Endothelial cell of umbilical vein (primary cell): ENCODE measurements around the gene TCEAL1. TPM values are rescaled to one million over a fixed set of nuclear protein-coding genes. Genes with fewer than 3 reads are reported as not detected.
"Not testable (repeated sequence)": the region's sequence is repeated elsewhere in the genome, so short reads cannot be mapped to it uniquely, and the experiment has no call there.

ENCODE experiments used
- BruUV-seq: library from RNA; stranded (reverse); fragments of 400-500 nt; replicated peaks from 2 replicates; lab custom pipeline; 2021; lab: Mats Ljungman, UMichigan
- CTCF ChIA-PET: fragments of 300-600, 350-600 bp; sonication (Branson Sonifier 250); formaldehyde crosslinking; loops from one replicate; lab custom pipeline; 2021; ENCODE audit warnings: antibody characterized with exemption, inconsistent platforms; lab: Charles Lee
- POLR2A ChIA-PET: fragments of 300-600, 350-600 bp; sonication (Branson Sonifier 250); formaldehyde crosslinking; loops from one replicate; lab custom pipeline; 2021; ENCODE audit warnings: antibody characterized with exemption, inconsistent platforms; lab: Charles Lee
- DNase-seq: peaks from one replicate; pipeline ENCODE4 v3.0.0-alpha.2; 2011; ENCODE audit warnings: low read depth, low spot score
- FAIRE-seq: peaks from 2 replicates; lab custom pipeline; 2011; peaks lifted over from hg19 to GRCh38; lab: Jason Lieb, UNC
- H2AFZ ChIP-seq: 2 replicates; pipeline ENCODE4 v1.6.0; 2012; ENCODE audit warnings: low read depth, low read length, control low read depth, inconsistent platforms
- H3K27ac ChIP-seq: 2 replicates; pipeline ENCODE4 v1.5.1; 2011; ENCODE audit warnings: low read depth, mild to moderate bottlenecking, control low read depth, low read length, moderate library complexity; ENCODE audit not compliant: insufficient read depth
- H3K27me3 ChIP-seq, 2 experiments: 2 replicates each; pipeline versions ENCODE4 v1.6.0 to v1.6.1; 2011; ENCODE audit warnings: low read length in 2 of 2, mixed read lengths in 1 of 2; ENCODE audit not compliant: control insufficient read depth in 2 of 2, insufficient read depth in 2 of 2
- H3K36me3 ChIP-seq, 2 experiments: 2 replicates in 1 of 2; 3 replicates in 1 of 2; pipeline ENCODE4 v1.5.1; 2011; ENCODE audit warnings: low read length in 2 of 2, mild to moderate bottlenecking in 1 of 2, moderate library complexity in 1 of 2; ENCODE audit not compliant: control insufficient read depth in 2 of 2, insufficient read depth in 2 of 2; ENCODE audit errors: extremely low read depth in 1 of 2
- H3K4me1 ChIP-seq: 3 replicates; pipeline ENCODE4 v1.5.1; 2011; ENCODE audit warnings: mild to moderate bottlenecking, low read length; ENCODE audit not compliant: control insufficient read depth, insufficient read depth; ENCODE audit errors: extremely low read depth
- H3K4me2 ChIP-seq: 2 replicates; pipeline ENCODE4 v1.6.1; 2011; ENCODE audit warnings: low read length, control low read depth, mixed read lengths; ENCODE audit not compliant: insufficient read depth
- H3K4me3 ChIP-seq, 3 experiments: fragments of 200-600 bp in 1 of 3; sonication (generic), shearing (Covaris generic) in 1 of 3; replicated peaks in 1 of 3; 2 replicates each; pipeline ENCODE4 v1.5.1; 2011 to 2016; ENCODE audit warnings: control low read depth in 3 of 3, low read length in 3 of 3, mild to moderate bottlenecking in 2 of 3, inconsistent platforms in 1 of 3, low read depth in 1 of 3, moderate library complexity in 1 of 3; ENCODE audit not compliant: insufficient read depth in 1 of 3
- H3K79me2 ChIP-seq: 2 replicates; pipeline ENCODE4 v1.6.0; 2012; ENCODE audit warnings: low read length, inconsistent platforms; ENCODE audit not compliant: control insufficient read depth, insufficient read depth
- H3K9ac ChIP-seq: replicated peaks from 2 replicates; pipeline ENCODE3; 2011; ENCODE audit warnings: low read length, control low read depth; ENCODE audit not compliant: insufficient read depth; ENCODE audit errors: extremely low read depth
- H3K9me1 ChIP-seq: replicated peaks from 3 replicates; pipeline ENCODE4 v1.6.0; 2011; ENCODE audit warnings: mild to moderate bottlenecking, low read length; ENCODE audit not compliant: control insufficient read depth, insufficient read depth; ENCODE audit errors: extremely low read depth
- H3K9me3 ChIP-seq: replicated peaks from 2 replicates; pipeline ENCODE4 v1.5.1; 2012; ENCODE audit warnings: low read length, inconsistent platforms; ENCODE audit not compliant: control insufficient read depth, insufficient read depth
- H4K20me1 ChIP-seq: replicated peaks from 2 replicates; pipeline ENCODE3; 2011; ENCODE audit warnings: mild to moderate bottlenecking, low read length; ENCODE audit not compliant: control insufficient read depth, insufficient read depth; ENCODE audit errors: extremely low read depth
- EZH2 ChIP-seq: IDR thresholded peaks from 2 replicates; pipeline ENCODE4 v1.6.1; 2012; ENCODE audit warnings: borderline replicate concordance, low read depth, mild to moderate bottlenecking, moderate library complexity, low read length, inconsistent platforms; ENCODE audit not compliant: severe bottlenecking
- FOS ChIP-seq: IDR thresholded peaks from 2 replicates; pipeline ENCODE4 v1.6.1; 2011; ENCODE audit warnings: mild to moderate bottlenecking, low read length, moderate library complexity, borderline replicate concordance; ENCODE audit not compliant: insufficient read depth
- GATA2 ChIP-seq: IDR thresholded peaks from 2 replicates; pipeline ENCODE4 v1.7.0; 2011; ENCODE audit warnings: low read depth, mild to moderate bottlenecking, moderate library complexity, mixed read lengths, low read length; ENCODE audit not compliant: insufficient read length, insufficient read depth
- JUN ChIP-seq: IDR thresholded peaks from 2 replicates; pipeline ENCODE4 v1.6.1; 2011; ENCODE audit warnings: borderline replicate concordance, low read depth; ENCODE audit not compliant: insufficient read length, insufficient read depth
- MAX ChIP-seq: IDR thresholded peaks from 2 replicates; pipeline ENCODE4 v1.6.1; 2011; ENCODE audit not compliant: insufficient read depth, insufficient read length
- MYC ChIP-seq: IDR thresholded peaks from one replicate; pipeline ENCODE4 v1.6.1; 2011; ENCODE audit warnings: mild to moderate bottlenecking, low read depth, low read length
- POLR2A ChIP-seq: IDR thresholded peaks from 2 replicates; pipeline ENCODE4 v1.6.1; 2012; ENCODE audit warnings: low read depth, mild to moderate bottlenecking, control low read depth, low read length
- POLR2AphosphoS5 ChIP-seq: IDR thresholded peaks from 2 replicates; pipeline ENCODE4 v1.6.1; 2012; ENCODE audit warnings: low read depth, mild to moderate bottlenecking, control low read depth, low read length, moderate library complexity; ENCODE audit not compliant: insufficient read depth
- dilution Hi-C: fragments of 300-500 bp; cut with MboI; formaldehyde crosslinking; loops from one replicate; pipeline ENCODE4 v1.15.0; 2019; ENCODE audit warnings: low sequenced_read_pairs; ENCODE audit not compliant: extremely low pct_ligation_motif_present
- intact Hi-C: fragments of 100-400 bp; cut with micrococcal nuclease; formaldehyde crosslinking; loops from one replicate; pipeline ENCODE4 v1.10.0; 2022
- polyA plus RNA-seq, 4 experiments: library from polyadenylated mRNA; depleted of rRNA in 3 of 4; stranded (reverse) in 3 of 4; unstranded in 1 of 4; fragments of >200 nt; gene quantifications; 2 replicates each; pipeline versions ENCODE4 v1.2.1 to v1.2.3, GENCODE V29; 2011 to 2012; ENCODE audit warnings: missing spikeins in 1 of 4
- total RNA-seq: library from RNA; stranded (reverse); gene quantifications from 2 replicates; pipeline ENCODE4 v1.2.3, GENCODE V29; 2021
- TF ChIP-seq, protein P1 (sequence below), 2 donors: IDR thresholded peaks; 1 replicate in 1 of 2; 2 replicates in 1 of 2; pipeline ENCODE4 v1.5.1; 2011; ENCODE audit warnings: low read length in 2 of 2, mild to moderate bottlenecking in 2 of 2, moderate library complexity in 2 of 2, control low read depth in 1 of 2, inconsistent platforms in 1 of 2, low read depth in 1 of 2; ENCODE audit not compliant: insufficient read depth in 1 of 2; ENCODE audit errors: extremely low read depth in 1 of 2

The TCEAL1 gene
- total and polyA plus RNA-seq, 2 donors (not counting 3 experiments of a cell fraction or from before 2014, with no cell fraction given), result 18.5 to 18.6 TPM

DNA sequence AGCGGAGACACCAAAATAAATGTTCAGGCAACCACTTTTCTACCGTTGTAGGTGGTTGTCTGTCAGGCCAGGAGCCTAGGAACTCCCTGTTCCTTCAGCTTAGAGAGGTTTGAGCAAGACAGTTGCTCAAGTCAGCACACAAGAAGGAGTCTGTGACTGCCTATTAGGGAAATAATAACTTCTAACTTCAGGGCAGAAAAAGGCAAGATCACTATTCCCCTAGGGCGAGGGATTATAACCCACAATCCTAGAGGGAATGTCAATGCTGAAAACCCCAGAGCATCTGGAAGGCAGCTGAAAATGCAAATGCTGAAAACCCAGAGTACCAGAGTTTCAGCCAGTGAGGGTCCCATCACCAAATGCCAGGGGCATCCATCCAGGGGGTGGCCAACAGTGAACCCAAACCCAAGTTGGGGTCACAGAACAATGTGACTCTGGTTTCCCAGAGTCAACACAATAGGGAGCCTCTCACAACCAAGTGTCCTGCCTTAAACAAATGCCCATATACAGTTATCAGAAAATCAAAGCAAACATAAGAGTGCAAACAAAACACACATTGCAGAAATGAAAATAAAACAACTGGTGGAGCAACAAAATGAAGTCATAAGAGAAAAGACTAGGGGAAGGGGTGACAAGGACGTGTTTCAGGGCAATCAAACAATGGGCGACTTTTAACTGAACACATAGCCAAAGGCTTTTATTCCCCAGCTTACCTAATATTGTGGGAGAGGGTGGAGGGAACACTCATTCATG lies 30.1 kb downstream of the TCEAL1 start:
- no peaks in the 10 kb centered on the region for H3K9me3 ChIP-seq
- dilution Hi-C loops, result no loop called here
- no peak for FAIRE-seq

DNA sequence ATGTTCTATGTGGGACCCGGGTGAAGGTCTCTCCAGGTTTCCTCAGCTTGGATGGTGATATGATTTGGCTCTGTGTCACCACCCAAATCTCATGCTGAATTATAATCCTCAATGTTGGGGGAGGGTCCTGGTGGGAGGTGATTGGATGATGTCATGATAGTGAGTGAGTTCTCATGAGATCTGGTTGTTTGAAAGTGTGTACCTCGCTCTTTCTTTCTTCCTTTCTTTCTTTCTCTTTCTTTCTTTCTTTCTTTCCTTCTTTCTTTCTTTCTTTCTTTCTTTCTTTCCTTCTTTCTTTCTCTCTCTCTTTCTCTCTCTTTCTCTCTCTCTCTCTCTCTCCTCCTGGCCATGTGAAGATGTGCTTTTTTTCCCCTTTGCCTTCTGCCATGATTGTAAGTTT lies 30.7 kb downstream of the TCEAL1 start:
- H3K4me2 ChIP-seq, H3K36me3 ChIP-seq, H3K79me2 ChIP-seq, H3K9ac ChIP-seq, DNase-seq, H3K27ac ChIP-seq, POLR2A ChIA-PET, H3K4me3 ChIP-seq, H4K20me1 ChIP-seq, CTCF ChIA-PET, H3K9me3 ChIP-seq, BruUV-seq, H3K9me1 ChIP-seq, H2AFZ ChIP-seq, H3K27me3 ChIP-seq, FAIRE-seq, intact Hi-C loops, dilution Hi-C loops: not testable (repeated sequence)
- H3K4me1 ChIP-seq, result peaks cover 15% of the 10 kb centered on the region

More for the DNA sequence above, 30.1 kb downstream of the TCEAL1 start:
- no peaks in the 10 kb centered on the region for H3K36me3 ChIP-seq
- no peaks in the 10 kb centered on the region for H3K79me2 ChIP-seq
- TF ChIP-seq JUN, result no peak
- TF ChIP-seq GATA2, result no peak
- TF ChIP-seq POLR2A, result no peak
- no peak for TF ChIP-seq POLR2AphosphoS5
- no peak for TF ChIP-seq FOS
- TF ChIP-seq MAX, result no peak
- no peak for TF ChIP-seq MYC
- TF ChIP-seq, protein P1, sequence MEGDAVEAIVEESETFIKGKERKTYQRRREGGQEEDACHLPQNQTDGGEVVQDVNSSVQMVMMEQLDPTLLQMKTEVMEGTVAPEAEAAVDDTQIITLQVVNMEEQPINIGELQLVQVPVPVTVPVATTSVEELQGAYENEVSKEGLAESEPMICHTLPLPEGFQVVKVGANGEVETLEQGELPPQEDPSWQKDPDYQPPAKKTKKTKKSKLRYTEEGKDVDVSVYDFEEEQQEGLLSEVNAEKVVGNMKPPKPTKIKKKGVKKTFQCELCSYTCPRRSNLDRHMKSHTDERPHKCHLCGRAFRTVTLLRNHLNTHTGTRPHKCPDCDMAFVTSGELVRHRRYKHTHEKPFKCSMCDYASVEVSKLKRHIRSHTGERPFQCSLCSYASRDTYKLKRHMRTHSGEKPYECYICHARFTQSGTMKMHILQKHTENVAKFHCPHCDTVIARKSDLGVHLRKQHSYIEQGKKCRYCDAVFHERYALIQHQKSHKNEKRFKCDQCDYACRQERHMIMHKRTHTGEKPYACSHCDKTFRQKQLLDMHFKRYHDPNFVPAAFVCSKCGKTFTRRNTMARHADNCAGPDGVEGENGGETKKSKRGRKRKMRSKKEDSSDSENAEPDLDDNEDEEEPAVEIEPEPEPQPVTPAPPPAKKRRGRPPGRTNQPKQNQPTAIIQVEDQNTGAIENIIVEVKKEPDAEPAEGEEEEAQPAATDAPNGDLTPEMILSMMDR (IDR thresholded peaks at IDR 0.05; ENCODE audit: extremely low read depth in 1 of 2, insufficient read depth in 1 of 2, low read depth in 1 of 2, low read length in 2 of 2), result no peak
- TF ChIP-seq EZH2, result no peak
- no TSS peak for BruUV-seq
- H3K4me2 ChIP-seq, result no peak overlapping the region
- CTCF ChIA-PET, result no interaction called here
- DNase-seq, result no peak
- H3K9ac ChIP-seq, result no peak overlapping the region
- no peak overlapping the region for H3K27ac ChIP-seq
- peaks cover 15% of the 10 kb centered on the region for H3K4me1 ChIP-seq
- no peak overlapping the region for H3K4me3 ChIP-seq
- no peaks in the 10 kb centered on the region for H3K9me1 ChIP-seq
- no peaks in the 10 kb centered on the region for H4K20me1 ChIP-seq
- H2AFZ ChIP-seq, result no peak overlapping the region
- no peaks in the 10 kb centered on the region for H3K27me3 ChIP-seq
- intact Hi-C loops, result no loop called here
- POLR2A ChIA-PET, result no interaction called here
